NCI-H2196 treated with DMSO at 0.1 percent for 48 hours (cell line): ENCODE data around the gene ADH1C.

ENCODE experiments used
- DNase-seq: peaks from one replicate; lab custom pipeline; 2025; ENCODE audit not compliant: unreplicated experiment; lab: John Stamatoyannopoulos, UW

The ADH1C gene

GRCh38 chr4:99305638-99306400, 46.7 kb downstream of the ADH1C start:
- no peak for DNase-seq

- no peak for DNase-seq
Observed at GRCh38 chr4:99301376-99302164, 51.0 kb downstream of the ADH1C start.

GRCh38 chr4:99300934-99301333, 51.6 kb downstream of the ADH1C start:
- no peak for DNase-seq

GRCh38 chr4:99293357-99293756, 59.2 kb downstream of the ADH1C start:
- no peak for DNase-seq

- no peak for DNase-seq
Observed at GRCh38 chr4:99290848-99291786, 61.4 kb downstream of the ADH1C start, which contains the start of gene ADH1A. TSS of gene ADH1A (minus strand) at chr4:99290985. CDS start at chr4:99290914, 71 bp downstream.
